SK-N-SH (cell line): ENCODE data around the gene LRRC27.

Experiments used
- CHD2 ChIP-seq: fragments of 150-350 bp; IDR thresholded peaks from 2 replicates; pipeline ENCODE4 v1.6.1; 2018; ENCODE audit warnings: low read length; ENCODE audit not compliant: partially characterized antibody
- CTCF ChIP-seq: fragments of 200-600 bp; sonication (generic); IDR thresholded peaks from 2 replicates; pipeline ENCODE4 v1.6.1; 2017; ENCODE audit warnings: antibody characterized with exemption, mild to moderate bottlenecking, moderate library complexity
- EP300 ChIP-seq, 2 experiments: IDR thresholded peaks; 2 replicates each; pipeline versions ENCODE4 v1.4.0 to v1.6.1; 2012; ENCODE audit warnings: borderline replicate concordance in 1 of 2, low read depth in 1 of 2, low read length in 1 of 2
- EZH2phosphoT487 ChIP-seq: fragments of 200-600 bp; sonication (generic); IDR thresholded peaks from 2 replicates; pipeline ENCODE4 v1.6.1; 2017; ENCODE audit warnings: low read depth, mixed run types, mild to moderate bottlenecking, antibody characterized with exemption, moderate library complexity, borderline replicate concordance
- GABPA ChIP-seq: IDR thresholded peaks from 2 replicates; pipeline ENCODE4 v1.4.0; 2012; ENCODE audit warnings: low read depth, mild to moderate bottlenecking
- MAX ChIP-seq: IDR thresholded peaks from 2 replicates; pipeline ENCODE4 v1.4.0; 2012; ENCODE audit warnings: low read depth
- MXI1 ChIP-seq: IDR thresholded peaks from 2 replicates; pipeline ENCODE4 v1.6.1; 2012; ENCODE audit warnings: mild to moderate bottlenecking, low read depth, low read length, improper control_type of control experiment
- POLR2AphosphoS5 ChIP-seq: IDR thresholded peaks from 2 replicates; pipeline ENCODE4 v1.6.1; 2012; ENCODE audit warnings: low read depth, low read length
- RAD21 ChIP-seq: IDR thresholded peaks from 2 replicates; pipeline ENCODE4 v1.6.1; 2012; ENCODE audit warnings: mild to moderate bottlenecking, low read length
- REST ChIP-seq: IDR thresholded peaks from 2 replicates; pipeline ENCODE4 v1.6.1; 2012; ENCODE audit warnings: mild to moderate bottlenecking, low read depth, low read length, moderate library complexity
- TAF1 ChIP-seq: IDR thresholded peaks from 2 replicates; pipeline ENCODE4 v1.6.1; 2012; ENCODE audit warnings: low read depth, mild to moderate bottlenecking, low read length, moderate library complexity, borderline replicate concordance

GRCh38 chr10:132329565-132330485 is 2.2 kb upstream of the LRRC27 start:
- no peak for TF ChIP-seq POLR2AphosphoS5
- TF ChIP-seq GABPA, result peak; percentile 45; the same call in 1 of the 2 replicates
- no peak for TF ChIP-seq REST
- 0 out of 2 replicates have a peak, but pooled peaks have one; percentile 54 for TF ChIP-seq MAX
- no peak for TF ChIP-seq EP300 (IDR thresholded peaks at IDR 0.05; ENCODE audit: borderline replicate concordance in 1 of 2, low read depth in 1 of 2, low read length in 1 of 2)
- TF ChIP-seq RAD21, result no peak
- TF ChIP-seq TAF1, result no peak
- TF ChIP-seq CHD2, result no peak
- TF ChIP-seq CTCF, result no peak
- TF ChIP-seq MXI1, result no peak
- no peak for TF ChIP-seq EZH2phosphoT487
